Activated CD4-positive, alpha-beta T cell treated with anti-CD3 and anti-CD28 coated beads for 24 hours (primary cell): ENCODE results near the gene PRSS56.

Source experiments
- DNase-seq, 2 donors: peaks; one replicate each; pipeline ENCODE4 v3.0.0-alpha.2; 2020; ENCODE audit warnings: low read depth in 2 of 2

PRSS56 gene

DNA sequence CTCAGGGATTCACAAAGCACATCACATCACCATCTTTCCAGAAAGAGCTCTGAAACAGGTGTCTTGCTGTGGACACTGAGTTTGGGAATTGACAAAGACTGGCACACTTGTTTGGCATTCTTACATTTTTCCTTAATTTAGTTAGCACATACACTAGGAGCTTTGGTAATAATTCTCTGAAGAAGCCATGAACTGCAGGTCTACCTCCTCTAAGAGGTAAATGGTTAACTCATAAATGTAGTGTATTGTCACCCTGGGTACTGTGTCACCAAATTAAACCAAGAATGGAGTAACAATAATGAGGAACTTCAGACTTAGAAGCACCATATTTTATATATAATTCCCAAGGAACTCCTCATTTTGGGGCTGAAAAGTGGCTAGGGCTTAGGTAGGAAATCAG lies 52.9 kb downstream of the PRSS56 start:
- no peak for DNase-seq

DNA sequence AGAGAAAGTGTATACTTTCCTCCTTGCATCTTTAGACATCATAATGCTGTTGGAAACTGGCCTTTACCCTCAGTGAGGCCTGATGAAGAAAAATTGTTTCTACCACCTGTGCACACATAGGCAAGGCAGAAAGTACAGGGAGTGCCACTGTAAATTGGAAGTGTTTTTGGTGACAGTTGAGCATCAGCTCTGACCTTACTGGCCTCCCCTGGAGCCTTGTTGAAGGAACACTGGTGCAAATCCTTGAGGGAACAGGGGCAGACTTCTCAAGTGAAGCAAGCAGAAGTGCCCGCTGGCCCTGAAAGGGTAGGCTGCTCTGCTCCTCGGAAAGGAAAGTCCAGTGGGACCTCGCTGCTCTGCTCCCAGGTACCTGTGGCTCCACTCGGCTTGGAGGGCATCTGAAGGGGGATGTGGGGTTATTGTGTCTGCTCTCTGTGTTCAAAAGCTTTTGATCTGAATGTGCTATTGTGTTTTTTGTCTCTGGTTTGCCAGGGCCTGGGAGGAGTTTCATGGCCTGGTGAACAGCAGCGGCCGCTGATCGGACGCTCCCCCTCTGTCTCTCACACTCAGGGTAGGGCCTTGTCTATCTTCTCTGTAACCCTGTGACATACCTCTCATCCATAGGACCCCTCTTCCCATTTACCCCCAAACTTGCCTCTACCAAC lies 53.7 kb downstream of the PRSS56 start:
- no peak for DNase-seq

DNA sequence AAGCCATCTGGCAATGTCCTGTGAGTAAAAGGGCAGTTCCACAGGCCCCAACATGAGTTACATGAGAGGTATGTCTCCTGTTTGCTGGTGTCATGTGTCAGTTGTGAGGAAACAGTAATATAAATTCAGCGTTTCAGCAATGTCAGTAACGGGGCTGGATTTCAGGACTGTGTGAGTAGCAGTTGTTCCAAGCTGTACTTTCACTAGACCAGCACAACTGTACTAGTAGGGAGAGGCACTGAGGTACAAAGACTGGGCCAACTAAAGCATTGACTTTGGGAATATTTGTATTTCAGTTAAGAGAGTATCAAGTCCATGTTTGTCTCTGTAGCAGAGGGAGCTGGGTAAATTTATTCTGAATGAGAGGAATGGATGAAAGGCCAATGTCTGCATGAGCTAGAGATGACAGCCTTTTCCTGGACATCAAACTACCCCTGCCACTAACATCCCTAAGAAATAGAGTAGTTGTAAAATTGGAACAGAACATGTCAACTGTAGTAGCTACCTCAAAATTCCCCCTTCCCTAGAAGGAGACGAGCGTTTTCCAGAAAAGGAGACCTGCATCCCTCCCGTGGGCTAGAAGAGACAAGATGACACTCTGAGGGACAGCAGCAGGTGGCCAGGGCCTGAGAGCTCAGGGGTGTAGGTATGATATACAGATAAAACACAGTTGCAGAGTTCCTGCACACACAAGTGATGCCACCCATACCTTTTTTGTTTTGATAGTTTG lies 54.7 kb downstream of the PRSS56 start:
- DNase-seq, result no peak
